Skeletal muscle satellite cell (primary cell): ENCODE results near the gene KASH5.

Source experiments
- H3K27me3 ChIP-seq: 2 replicates; pipeline ENCODE4 v1.7.0; 2013; ENCODE audit warnings: low read length; ENCODE audit not compliant: control insufficient read depth, insufficient read depth
- H3K36me3 ChIP-seq: 2 replicates; pipeline ENCODE4 v1.7.0; 2013; ENCODE audit warnings: mild to moderate bottlenecking, control low read depth, low read length; ENCODE audit not compliant: insufficient read depth
- H3K4me1 ChIP-seq: 2 replicates; pipeline ENCODE4 v1.7.0; 2013; ENCODE audit warnings: low read length; ENCODE audit not compliant: control insufficient read depth, insufficient read depth
- H3K4me2 ChIP-seq: 2 replicates; pipeline ENCODE4 v1.7.0; 2013; ENCODE audit warnings: mild to moderate bottlenecking, low read length
- H3K4me3 ChIP-seq: 2 replicates; pipeline ENCODE4 v1.7.0; 2013; ENCODE audit warnings: low read length
- H3K9ac ChIP-seq: 2 replicates; pipeline ENCODE4 v1.7.0; 2013; ENCODE audit warnings: mild to moderate bottlenecking, low read depth, low read length, moderate library complexity
- H3K9me3 ChIP-seq: replicated peaks from 2 replicates; pipeline ENCODE4 v1.7.0; 2013; ENCODE audit warnings: mild to moderate bottlenecking, control low read depth, low read length

Gene KASH5

DNA sequence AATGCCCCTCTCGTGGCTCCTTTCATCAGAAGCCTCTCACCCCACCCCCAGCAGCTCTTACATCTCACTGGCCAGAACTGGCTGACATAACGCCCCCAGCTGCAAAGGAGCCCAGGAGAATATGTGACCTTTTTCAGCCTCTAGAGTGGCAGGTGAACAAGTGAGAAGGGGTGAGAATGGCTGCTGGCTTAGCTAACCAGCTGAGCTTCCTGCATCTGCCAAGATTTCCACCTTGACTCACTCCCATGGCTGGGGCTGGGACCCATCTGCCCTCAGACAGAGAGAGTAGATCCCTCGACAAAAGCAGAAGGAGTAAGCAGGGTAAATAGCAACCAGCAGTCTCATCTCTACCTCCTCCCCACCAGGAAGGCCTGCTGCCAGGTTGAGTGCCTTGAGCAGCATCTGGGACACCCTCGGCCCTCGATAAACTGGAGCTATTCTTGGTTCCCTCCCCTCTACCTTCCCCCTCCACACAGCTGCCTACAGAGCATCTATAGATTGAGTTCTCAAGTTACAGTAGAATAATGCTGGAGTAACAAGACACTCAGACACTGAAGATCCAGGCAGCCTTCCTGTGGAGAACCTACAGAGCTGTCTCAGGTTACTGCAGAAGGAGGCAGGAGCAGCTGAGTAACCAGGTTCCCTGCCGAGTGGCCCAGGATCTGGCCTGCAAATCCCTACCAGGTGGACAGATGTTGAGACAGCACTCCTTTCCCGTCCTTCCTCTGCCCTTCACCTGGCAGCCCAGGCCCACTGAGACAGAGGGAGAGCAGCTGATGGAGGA, 15.5 kb downstream of the KASH5 start:
- H3K4me2 ChIP-seq = no peak overlapping the region
- H3K27me3 ChIP-seq = peaks cover 21% of the 10 kb centered on the region
- no peaks in the 10 kb centered on the region for H3K36me3 ChIP-seq
- H3K4me1 ChIP-seq = no peaks in the 10 kb centered on the region
- H3K9ac ChIP-seq = no peak overlapping the region
- no peak overlapping the region for H3K4me3 ChIP-seq
- no peaks in the 10 kb centered on the region for H3K9me3 ChIP-seq

GRCh38 chr19:49407079-49407478, 19.0 kb downstream of the KASH5 start:
- H3K9me3 ChIP-seq = no peaks in the 10 kb centered on the region
- no peaks in the 10 kb centered on the region for H3K4me1 ChIP-seq
- H3K9ac ChIP-seq = no peak overlapping the region
- no peak overlapping the region for H3K4me3 ChIP-seq
- H3K36me3 ChIP-seq = no peaks in the 10 kb centered on the region
- no peak overlapping the region for H3K4me2 ChIP-seq
- peaks cover 18% of the 10 kb centered on the region for H3K27me3 ChIP-seq

DNA sequence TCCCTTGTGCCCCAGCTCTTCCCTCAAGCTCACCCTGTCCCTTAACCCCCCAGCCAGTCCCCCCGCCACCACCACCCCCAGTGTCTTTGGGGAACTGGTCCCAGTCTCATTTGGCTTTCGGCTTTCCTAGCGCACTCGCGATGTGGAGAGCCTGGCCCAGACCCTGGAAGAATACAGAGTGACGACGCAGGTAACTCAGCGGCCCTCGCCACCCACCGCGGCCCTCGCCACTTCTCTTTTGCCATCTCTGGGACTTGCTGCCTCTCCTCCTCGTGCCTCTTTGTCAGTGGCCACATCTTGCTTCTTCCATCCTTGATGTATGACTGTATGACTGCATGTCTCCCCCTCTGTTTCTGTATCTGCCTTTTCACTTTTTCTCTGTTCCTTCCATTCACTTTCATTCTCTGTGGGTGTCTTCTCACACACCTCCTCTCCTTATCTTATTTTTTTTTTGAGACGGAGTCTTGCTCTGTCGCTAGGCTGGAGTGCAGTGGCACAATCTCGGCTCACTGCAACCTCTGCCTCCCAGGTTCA, 19.5 kb downstream of the KASH5 start:
- Histone ChIP-seq H3K4me1 (no peaks in the 10 kb centered on the region), H3K4me2 (no peak overlapping the region), H3K36me3 (no peaks in the 10 kb centered on the region), H3K9me3 (no peaks in the 10 kb centered on the region), H3K27me3 (peaks cover 22% of the 10 kb centered on the region), H3K4me3 (no peak overlapping the region), H3K9ac (no peak overlapping the region)

GRCh38 chr19:49408816-49409440, 20.9 kb downstream of the KASH5 start:
- H3K4me3 ChIP-seq = no peak overlapping the region
- no peaks in the 10 kb centered on the region for H3K4me1 ChIP-seq
- H3K36me3 ChIP-seq = no peaks in the 10 kb centered on the region
- H3K9me3 ChIP-seq = no peaks in the 10 kb centered on the region
- H3K27me3 ChIP-seq = peaks cover 34% of the 10 kb centered on the region
- H3K4me2 ChIP-seq = no peak overlapping the region
- no peak overlapping the region for H3K9ac ChIP-seq

DNA sequence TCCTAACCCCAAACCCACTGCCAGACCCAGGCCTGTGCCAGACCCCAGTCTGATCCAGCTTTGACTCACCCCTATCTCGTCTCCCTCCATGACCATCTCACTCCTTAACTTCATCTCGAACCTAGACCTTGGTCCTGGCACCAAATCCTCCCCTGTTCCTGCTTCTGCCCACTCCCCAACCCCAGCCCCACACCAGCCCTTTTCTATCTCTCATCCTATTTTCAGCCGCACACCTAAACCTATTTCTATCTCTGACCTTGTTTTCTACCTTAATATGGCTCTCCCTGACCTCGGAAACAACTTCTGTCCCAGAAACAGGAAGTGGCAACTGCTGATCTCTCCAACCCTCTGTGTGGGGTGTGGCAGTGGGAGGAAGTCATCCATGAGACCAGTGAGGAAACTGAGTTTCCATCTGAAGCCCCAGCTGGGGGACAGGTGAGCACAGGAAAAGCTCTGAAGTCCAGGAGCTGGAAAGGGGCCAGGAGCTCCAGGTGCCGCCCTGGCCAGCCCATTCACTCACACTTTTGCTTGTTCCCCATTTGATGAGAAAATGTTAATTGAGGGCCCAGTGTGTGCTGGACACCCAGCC, 21.5 kb downstream of the KASH5 start:
- Histone ChIP-seq H3K9ac (no peak overlapping the region), H3K4me3 (no peak overlapping the region), H3K4me2 (no peak overlapping the region), H3K9me3 (no peaks in the 10 kb centered on the region), H3K27me3 (peaks cover 39% of the 10 kb centered on the region), H3K36me3 (no peaks in the 10 kb centered on the region), H3K4me1 (no peaks in the 10 kb centered on the region)

- Histone ChIP-seq H3K4me2 (no peak overlapping the region), H3K9me3 (no peaks in the 10 kb centered on the region), H3K27me3 (peaks cover 52% of the 10 kb centered on the region), H3K4me1 (no peaks in the 10 kb centered on the region), H3K9ac (no peak overlapping the region), H3K36me3 (no peaks in the 10 kb centered on the region), H3K4me3 (no peak overlapping the region)
Measured at GRCh38 chr19:49411681-49412326, 23.8 kb downstream of the KASH5 start.

GRCh38 chr19:49413348-49413747, 25.3 kb downstream of the KASH5 start:
- H3K9ac ChIP-seq = no peak overlapping the region
- no peak overlapping the region for H3K4me2 ChIP-seq
- H3K9me3 ChIP-seq = no peaks in the 10 kb centered on the region
- peaks cover 59% of the 10 kb centered on the region for H3K27me3 ChIP-seq
- no peak overlapping the region for H3K4me3 ChIP-seq
- no peaks in the 10 kb centered on the region for H3K36me3 ChIP-seq
- H3K4me1 ChIP-seq = no peaks in the 10 kb centered on the region

DNA sequence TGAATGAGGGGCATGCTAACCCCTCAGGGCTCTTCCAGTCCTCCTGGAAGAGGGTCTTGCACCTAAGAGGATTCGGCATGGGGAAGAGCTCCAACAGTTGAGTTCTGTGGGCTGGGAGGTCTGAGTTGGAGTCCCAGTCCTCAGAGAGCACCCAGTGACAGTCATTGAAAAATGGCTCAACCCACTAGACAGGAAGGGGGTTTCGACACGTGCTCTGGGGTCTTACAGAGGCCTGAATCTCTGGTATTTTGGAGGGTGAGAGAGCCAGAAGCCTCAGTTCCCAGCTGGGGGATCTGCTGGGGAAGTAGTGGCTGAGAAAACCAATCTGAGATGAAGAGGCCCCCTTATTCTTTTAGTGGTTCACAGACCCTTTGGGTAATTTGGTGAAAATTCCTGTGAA, 26.2 kb downstream of the KASH5 start:
- H3K4me2 ChIP-seq = no peak overlapping the region
- H3K9me3 ChIP-seq = no peaks in the 10 kb centered on the region
- H3K9ac ChIP-seq = no peak overlapping the region
- H3K4me3 ChIP-seq = no peak overlapping the region
- H3K27me3 ChIP-seq = peaks cover 69% of the 10 kb centered on the region
- H3K36me3 ChIP-seq = no peaks in the 10 kb centered on the region
- H3K4me1 ChIP-seq = no peaks in the 10 kb centered on the region

- Histone ChIP-seq H3K4me2 (no peak overlapping the region), H3K4me1 (no peaks in the 10 kb centered on the region), H3K36me3 (no peaks in the 10 kb centered on the region), H3K9me3 (no peaks in the 10 kb centered on the region), H3K4me3 (no peak overlapping the region), H3K27me3 (peaks cover 78% of the 10 kb centered on the region), H3K9ac (no peak overlapping the region)
Measured at GRCh38 chr19:49415102-49415809, 27.2 kb downstream of the KASH5 start.

DNA sequence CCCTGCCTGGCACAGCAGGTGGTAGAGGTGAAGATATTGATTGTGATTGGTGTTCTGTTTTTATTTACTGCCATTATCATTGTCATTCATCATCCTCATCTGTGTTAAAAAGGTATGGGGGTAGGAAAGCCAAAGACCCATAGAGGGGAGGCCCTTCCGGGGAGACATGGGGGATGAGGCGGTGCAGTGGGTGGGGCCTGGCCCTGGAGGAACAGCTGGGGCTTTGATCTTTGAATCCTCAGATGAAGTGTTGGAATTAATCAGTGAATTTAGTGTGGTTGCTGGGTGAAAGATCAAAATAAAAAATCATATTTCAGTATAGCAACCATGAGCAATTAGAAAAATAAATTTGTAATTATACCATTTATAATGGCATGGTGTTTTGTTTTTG, 27.8 kb downstream of the KASH5 start:
- H3K9me3 ChIP-seq = no peaks in the 10 kb centered on the region
- H3K9ac ChIP-seq = no peak overlapping the region
- no peak overlapping the region for H3K4me2 ChIP-seq

GRCh38 chr19:49417088-49417487, 29.0 kb downstream of the KASH5 start:
- Histone ChIP-seq H3K4me3 (no peak overlapping the region), H3K4me1 (no peaks in the 10 kb centered on the region), H3K27me3 (peaks cover 86% of the 10 kb centered on the region), H3K4me2 (no peak overlapping the region), H3K9ac (no peak overlapping the region), H3K9me3 (no peaks in the 10 kb centered on the region), H3K36me3 (no peaks in the 10 kb centered on the region)

More for the DNA sequence above, 27.8 kb downstream of the KASH5 start:
- Histone ChIP-seq H3K4me3 (no peak overlapping the region), H3K36me3 (no peaks in the 10 kb centered on the region), H3K27me3 (peaks cover 83% of the 10 kb centered on the region), H3K4me1 (no peaks in the 10 kb centered on the region)
